ENCODE results near the gene RAB11FIP3. TPM values are rescaled to one million over a fixed set of nuclear protein-coding genes. Genes with fewer than 3 reads are reported as not detected.

Gene RAB11FIP3
- total and polyA plus RNA-seq, 9 of the 15 experiments (the other 6 are each of a cell fraction or from before 2014, with no cell fraction given): 0.46 to 13.1 (median 4.3) TPM

- Histone ChIP-seq H3K9ac (ENCODE audit: insufficient read depth in 1 of 2, low read depth in 2 of 2, low read length in 2 of 2) (peak overlapping the region in 1 of 2 experiments; percentile 81; a peak in 2 of 4 replicates), H2AFZ (ENCODE audit: low read depth, low read length) (no peak overlapping the region), H3K27me3 (ENCODE audit: control insufficient read depth in 2 of 2, insufficient read depth in 2 of 2, low read length in 2 of 2) (no peaks in the 10 kb centered on the region), H3K4me2 (ENCODE audit: insufficient read depth, low read length) (no peak overlapping the region), H3K4me1 (replicated peaks in 1 of 2; ENCODE audit: control insufficient read depth in 2 of 2, insufficient read depth in 2 of 2, low read length in 2 of 2) (peaks cover 0 to 60% of the 10 kb centered on the region in 2 experiments; a peak in 3 of 5 replicates), H3K9me1 (ENCODE audit: control insufficient read depth, insufficient read depth, low read length) (no peaks in the 10 kb centered on the region), H3K79me2 (ENCODE audit: control insufficient read depth, insufficient read depth, low read length) (peaks cover 33% of the 10 kb centered on the region), H4K20me1 (replicated peaks; ENCODE audit: control insufficient read depth, insufficient read depth, low read length) (no peaks in the 10 kb centered on the region), H3K9me3 (replicated peaks; ENCODE audit: control insufficient read depth, insufficient read depth, low read depth, low read length) (no peaks in the 10 kb centered on the region), H3K36me3 (ENCODE audit: control insufficient read depth, insufficient read depth, low read length) (peaks cover 31% of the 10 kb centered on the region; the same call in 2 of the 3 replicates), H3K27ac (ENCODE audit: extremely low read depth, low read depth, low read length) (no peak overlapping the region), H3K4me3 (no peak overlapping the region)
- FAIRE-seq (no peak), ATAC-seq (no peak), DNase-seq (ENCODE audit: extremely low read depth in 1 of 4, low spot score in 3 of 4) (no peak)
- in situ Hi-C loops (cut with MboI) (no loop called here), intact Hi-C loops (cut with micrococcal nuclease) (no loop called here)
- POLR2A ChIA-PET: interaction anchor here (0.6 to 1.5 kb wide), 2 partner anchors 9 kb away, joined by 3 to 8 read pairs; partner anchors contain the start of gene MRPL28
- CTCF ChIA-PET (ENCODE audit: low intra/inter-chr PET ratio): no interaction called here
- BruUV-seq (replicated peaks): no TSS peak
- WGBS (ENCODE audit: insufficient coverage, low coverage, missing lambda C conversion rate): 85% methylated on average over 15 of the region's 16 CpGs
- no peak for TF ChIP-seq CHCHD3 (CRISPR knock-in tag; IDR thresholded peaks at IDR 0.05)
- no peak for TF ChIP-seq MAFF (IDR thresholded peaks at IDR 0.05; ENCODE audit: low read length)
- no peak for TF ChIP-seq THAP7 (CRISPR knock-in tag; IDR thresholded peaks at IDR 0.05)
- TF ChIP-seq, protein P1, sequence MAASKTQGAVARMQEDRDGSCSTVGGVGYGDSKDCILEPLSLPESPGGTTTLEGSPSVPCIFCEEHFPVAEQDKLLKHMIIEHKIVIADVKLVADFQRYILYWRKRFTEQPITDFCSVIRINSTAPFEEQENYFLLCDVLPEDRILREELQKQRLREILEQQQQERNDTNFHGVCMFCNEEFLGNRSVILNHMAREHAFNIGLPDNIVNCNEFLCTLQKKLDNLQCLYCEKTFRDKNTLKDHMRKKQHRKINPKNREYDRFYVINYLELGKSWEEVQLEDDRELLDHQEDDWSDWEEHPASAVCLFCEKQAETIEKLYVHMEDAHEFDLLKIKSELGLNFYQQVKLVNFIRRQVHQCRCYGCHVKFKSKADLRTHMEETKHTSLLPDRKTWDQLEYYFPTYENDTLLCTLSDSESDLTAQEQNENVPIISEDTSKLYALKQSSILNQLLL (CRISPR knock-in tag; IDR thresholded peaks at IDR 0.05; ENCODE audit: borderline replicate concordance): no peak
- TF ChIP-seq RBFOX2 (IDR thresholded peaks at IDR 0.05; ENCODE audit: low read depth, low read length): peak; percentile 32; the same call in 1 of the 2 replicates
- TF ChIP-seq THRB (CRISPR knock-in tag; conservative IDR thresholded peaks at IDR 0.05): no peak
- peak; percentile 21 for TF ChIP-seq RBM22 (IDR thresholded peaks at IDR 0.05; ENCODE audit: low read depth, low read length, poor library complexity, severe bottlenecking)
- no peak for TF ChIP-seq ZNF589 (CRISPR knock-in tag; IDR thresholded peaks at IDR 0.05; ENCODE audit: low read depth)
Observed at GRCh38 chr16:379183-379960, 46.1 kb upstream of the RAB11FIP3 start.

Measured in K562 (cell line).